Activated CD8-positive, alpha-beta memory T cell treated with anti-CD3 and anti-CD28 coated beads, Interleukin-2, amount 10 ng/mL, durations not matched to agents 7 days and 5 days (primary cell): ENCODE measurements around the gene FAM131C. TPM values are rescaled to one million over a fixed set of nuclear protein-coding genes. Genes with fewer than 3 reads are reported as not detected.

Source experiments
- ATAC-seq: fragments of 150-1000 bp; cut with Tn5 transposase; one replicate; pipeline ENCODE4 v1.10.0; 2021; ENCODE audit warnings: moderate library complexity
- CTCF ChIA-PET: fragments of 350-600 bp; sonication (Branson Sonifier 250); formaldehyde crosslinking; loops from one replicate; lab custom pipeline; 2021; ENCODE audit warnings: antibody characterized with exemption; lab: Charles Lee
- DNase-seq: peaks from one replicate; pipeline ENCODE4 v3.0.0-alpha.2; 2020
- H3K27ac Mint-ChIP-seq: one replicate; pipeline ENCODE4 v1.8.0; 2021; ENCODE audit warnings: mild to moderate bottlenecking, mixed read lengths
- H3K27me3 Mint-ChIP-seq: one replicate; pipeline ENCODE4 v1.8.0; 2021; ENCODE audit warnings: mixed read lengths
- H3K36me3 Mint-ChIP-seq: one replicate; pipeline ENCODE4 v1.8.0; 2021; ENCODE audit warnings: mild to moderate bottlenecking, mixed read lengths
- H3K4me1 Mint-ChIP-seq: one replicate; pipeline ENCODE4 v1.8.0; 2021; ENCODE audit warnings: mixed read lengths
- H3K4me3 Mint-ChIP-seq: one replicate; pipeline ENCODE4 v1.8.0; 2021; ENCODE audit warnings: mild to moderate bottlenecking, moderate library complexity, mixed read lengths
- H3K9me3 Mint-ChIP-seq: one replicate; pipeline ENCODE4 v1.8.0; 2022; ENCODE audit warnings: low read depth, mixed read lengths
- total RNA-seq, 2 experiments: library from RNA; stranded (reverse); gene quantifications; one replicate each; pipeline ENCODE4 v1.2.3, GENCODE V29; 2021

FAM131C gene
- total RNA-seq, 2 experiments from 2014 or later = 0.91 to 1.8 TPM

DNA sequence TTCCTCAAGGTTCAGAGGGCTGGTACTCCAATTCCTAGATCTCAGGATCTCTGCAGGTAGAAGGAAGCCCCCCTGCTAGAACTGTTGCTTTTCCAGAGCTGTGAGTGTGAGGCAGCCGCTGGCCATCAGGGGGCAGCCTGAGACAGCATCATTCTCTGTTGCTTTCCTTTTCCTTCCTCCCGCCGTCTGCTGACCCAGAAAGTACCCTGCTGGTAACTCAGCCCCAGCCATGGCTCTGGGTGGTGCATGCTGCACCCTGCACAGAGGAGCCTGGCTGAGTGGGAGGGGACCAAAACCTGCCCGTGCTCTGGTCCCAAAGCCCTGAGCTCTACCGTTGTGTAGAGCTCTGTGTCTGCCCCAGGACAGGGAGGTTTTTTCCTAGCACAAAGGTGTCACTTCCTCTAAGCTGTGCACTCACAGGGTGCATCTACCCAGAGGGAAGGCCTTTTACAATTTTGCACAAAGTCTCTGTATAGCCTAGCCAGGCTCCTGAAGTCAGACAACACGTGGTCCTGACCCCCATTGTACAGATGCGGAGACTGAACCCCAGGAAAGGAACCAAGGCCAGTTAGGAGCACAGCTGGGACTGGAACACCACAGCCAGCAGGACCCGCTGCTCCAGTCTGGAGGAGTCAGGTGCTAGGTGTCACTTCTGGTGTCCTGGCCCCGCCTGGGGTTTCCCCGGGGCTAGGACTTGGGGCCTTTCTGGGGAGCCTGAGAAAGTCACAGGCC is 5.6 kb upstream of the FAM131C start:
- Mint-ChIP-seq H3K4me3 (peak overlapping the region; percentile 43), H3K36me3 (no peaks in the 10 kb centered on the region)

DNA sequence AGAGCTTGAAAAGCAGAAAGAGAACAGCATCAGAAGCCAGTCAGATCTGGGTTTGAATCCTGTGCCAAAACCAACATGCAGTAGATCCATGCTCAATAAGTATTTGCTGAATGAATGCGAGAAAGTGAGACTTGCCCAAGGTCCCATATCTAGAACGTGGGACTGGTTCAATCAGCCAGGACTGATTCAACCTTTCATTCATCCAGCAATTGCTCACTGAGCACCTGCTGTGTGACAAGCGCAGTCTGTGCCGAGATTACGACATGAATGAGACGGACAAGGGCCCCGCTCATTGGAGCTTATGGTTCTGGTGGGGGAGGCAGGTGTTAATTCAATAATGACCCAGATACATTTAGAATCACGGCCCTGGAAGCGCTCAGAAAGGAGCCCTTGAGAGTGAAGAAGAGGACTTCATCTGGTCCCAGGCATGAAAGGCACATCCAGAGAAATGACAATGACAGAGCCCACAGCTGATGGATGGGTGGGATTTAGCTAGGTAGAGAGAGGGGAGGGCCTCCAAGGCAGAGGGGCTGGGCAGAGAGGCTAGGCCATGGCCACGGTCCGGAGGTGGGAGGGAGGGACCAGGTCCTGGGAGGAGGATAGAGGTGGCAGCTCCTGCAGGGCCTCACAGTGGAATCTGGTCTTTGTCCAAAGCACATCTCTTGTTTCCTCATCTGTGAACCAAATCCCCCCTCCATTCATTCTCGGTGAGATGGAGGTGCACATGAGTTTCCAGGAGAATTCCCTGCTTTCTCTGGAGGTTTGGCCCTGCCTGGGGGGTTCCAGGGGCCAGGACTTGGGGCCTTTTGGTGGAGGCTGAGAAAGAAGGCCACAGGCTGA is 4.2 kb upstream of the FAM131C start:
- Mint-ChIP-seq H3K9me3 (no peaks in the 10 kb centered on the region), H3K4me1 (peaks cover 17% of the 10 kb centered on the region), H3K4me3 (no peak overlapping the region), H3K36me3 (no peaks in the 10 kb centered on the region), H3K27me3 (peaks cover 16% of the 10 kb centered on the region), H3K27ac (peak overlapping the region; percentile 44)
- CTCF ChIA-PET = interaction anchor here (1.1 to 10.9 kb wide), 17 partner anchors 8 to 285 kb away, joined by 3 to 259 read pairs (median 5); partner anchors contain the start of genes CPLANE2, EPHA2 and FAM131C
- DNase-seq (no peak), ATAC-seq (no peak)

More for the DNA sequence above, 5.6 kb upstream of the FAM131C start:
- H3K9me3 Mint-ChIP-seq = no peaks in the 10 kb centered on the region
- DNase-seq (peak; percentile 86), ATAC-seq (peak; percentile 88)
- peaks cover 13% of the 10 kb centered on the region for H3K4me1 Mint-ChIP-seq
- peaks cover 8% of the 10 kb centered on the region for H3K27me3 Mint-ChIP-seq
- CTCF ChIA-PET = interaction anchor here (0.6 to 10.9 kb wide), 51 partner anchors 9 to 542 kb away, joined by 3 to 259 read pairs (median 4); partner anchors contain the start of genes CPLANE2, EPHA2, FAM131C and FBXO42
- peak overlapping the region; percentile 89 for H3K27ac Mint-ChIP-seq

DNA sequence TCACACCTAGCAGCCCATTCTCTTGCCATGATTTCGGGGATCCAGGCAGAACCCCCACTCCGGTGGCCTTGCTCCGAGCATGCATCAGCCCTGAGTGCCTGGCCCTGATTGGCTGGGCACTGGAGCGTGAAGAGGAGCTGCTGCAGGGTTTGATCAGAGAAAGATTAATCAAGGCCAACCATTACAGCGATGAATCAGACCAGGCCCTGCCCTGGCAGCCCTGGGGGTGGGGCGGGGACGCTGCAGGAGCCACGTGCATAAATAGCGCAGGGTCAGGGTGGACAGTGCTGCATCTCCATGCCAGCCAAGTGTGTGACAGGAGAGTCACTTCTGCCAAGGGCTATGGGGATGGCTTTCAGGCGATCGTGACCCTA is 3.4 kb upstream of the FAM131C start:
- CTCF ChIA-PET = interaction anchor here (1.3 to 10.9 kb wide), 4 partner anchors 109 to 286 kb away, joined by 4 to 259 read pairs (median 37); partner anchors contain the start of gene CPLANE2
- Mint-ChIP-seq H3K27me3 (peaks cover 24% of the 10 kb centered on the region), H3K9me3 (no peaks in the 10 kb centered on the region), H3K4me3 (no peak overlapping the region), H3K36me3 (no peaks in the 10 kb centered on the region), H3K4me1 (peaks cover 20% of the 10 kb centered on the region), H3K27ac (no peak overlapping the region)
- no peak for ATAC-seq
- no peak for DNase-seq

DNA sequence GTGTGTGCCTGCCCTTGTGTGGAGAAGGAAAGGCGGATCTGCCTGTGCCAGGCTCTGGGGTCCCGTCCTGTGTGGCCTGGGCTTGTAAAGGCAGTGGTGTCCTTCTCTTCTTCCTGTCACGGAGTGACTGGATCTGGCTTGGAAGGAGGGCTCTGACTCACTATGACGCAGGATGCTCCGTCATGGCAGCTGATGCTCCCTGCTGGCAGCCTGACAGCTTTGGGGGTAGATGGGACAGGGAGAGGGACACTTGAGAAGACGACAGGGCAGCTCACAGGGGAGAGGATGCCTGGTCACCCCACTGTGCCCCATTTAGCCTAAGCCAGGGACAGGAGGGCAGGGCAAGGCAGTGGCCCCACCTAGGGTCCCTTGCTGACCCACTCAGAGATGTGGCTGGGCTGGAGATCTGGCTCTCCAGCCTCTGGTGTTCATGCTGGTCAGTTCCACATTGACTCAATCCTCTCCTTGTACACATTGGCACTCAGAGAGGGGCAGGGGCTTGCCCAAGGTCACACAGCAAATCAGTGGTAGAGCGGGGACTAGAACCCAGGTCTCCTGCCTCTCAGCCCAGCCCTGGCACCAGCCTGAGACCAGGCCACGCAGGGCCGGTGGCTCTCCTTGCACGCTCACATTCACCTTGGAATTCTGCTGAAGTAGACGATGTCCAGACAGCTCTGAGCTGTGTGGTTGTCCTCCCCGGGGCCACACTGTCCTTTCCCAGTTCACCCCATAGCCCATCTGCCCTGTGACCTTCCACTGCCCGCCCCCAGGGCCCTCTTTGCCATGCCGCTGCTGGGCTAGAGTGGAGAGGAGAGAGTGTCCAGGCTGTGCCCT is 2.8 kb upstream of the FAM131C start:
- H3K27ac Mint-ChIP-seq = no peak overlapping the region

DNA sequence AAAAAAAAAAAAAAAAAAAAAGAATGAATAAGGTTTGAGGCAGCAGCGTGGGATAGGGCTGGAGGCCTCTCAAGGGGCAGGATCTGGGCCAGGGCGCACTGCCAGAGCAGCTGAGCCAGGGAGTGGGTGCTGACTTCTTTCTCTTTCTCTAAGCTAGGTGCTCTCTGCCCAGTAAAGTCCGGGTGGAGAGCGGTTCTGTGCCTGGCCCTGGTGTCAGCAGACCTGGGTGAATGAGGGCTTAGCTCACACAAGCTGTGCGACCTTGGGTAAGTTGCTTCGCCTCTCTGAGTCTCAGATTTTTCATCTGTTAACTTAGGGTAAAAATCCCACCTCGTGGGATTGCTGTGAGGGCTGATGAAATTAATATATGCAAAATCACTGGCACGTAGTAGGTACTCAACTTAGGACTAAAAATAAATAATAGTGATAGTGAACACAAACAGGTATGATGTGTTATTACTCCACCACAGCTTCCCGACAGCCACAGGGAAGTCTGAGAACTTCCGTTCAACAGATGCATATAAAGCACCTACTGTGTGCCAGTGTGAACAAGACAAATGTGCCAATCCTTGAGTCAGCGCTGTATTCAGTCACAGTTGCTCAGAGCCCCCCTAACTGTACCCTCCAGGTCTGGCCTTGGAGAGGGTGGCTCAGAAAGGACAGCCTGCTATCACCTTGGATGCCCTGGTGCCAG is 2.0 kb upstream of the FAM131C start:
- no peak for ATAC-seq
- peaks cover 32% of the 10 kb centered on the region for H3K27me3 Mint-ChIP-seq
- DNase-seq = no peak
- no peaks in the 10 kb centered on the region for H3K36me3 Mint-ChIP-seq
- no peak overlapping the region for H3K4me3 Mint-ChIP-seq
- peaks cover 29% of the 10 kb centered on the region for H3K4me1 Mint-ChIP-seq
- no peaks in the 10 kb centered on the region for H3K9me3 Mint-ChIP-seq
- CTCF ChIA-PET = interaction anchor here (0.6 to 1.5 kb wide), 4 partner anchors 10 to 545 kb away, joined by 3 to 9 read pairs (median 4); no protein-coding TSS in a partner anchor
- H3K27ac Mint-ChIP-seq = no peak overlapping the region

More for the DNA sequence above, 2.8 kb upstream of the FAM131C start:
- no peaks in the 10 kb centered on the region for H3K36me3 Mint-ChIP-seq
- no peak overlapping the region for H3K4me3 Mint-ChIP-seq
- H3K9me3 Mint-ChIP-seq = no peaks in the 10 kb centered on the region
- H3K27me3 Mint-ChIP-seq = peaks cover 28% of the 10 kb centered on the region
- CTCF ChIA-PET = interaction anchor here (0.6 kb wide), 1 partner anchor 110 kb away, joined by 3 read pairs; no protein-coding TSS in a partner anchor
- ATAC-seq = no peak
- DNase-seq = no peak
- H3K4me1 Mint-ChIP-seq = peaks cover 21% of the 10 kb centered on the region

DNA sequence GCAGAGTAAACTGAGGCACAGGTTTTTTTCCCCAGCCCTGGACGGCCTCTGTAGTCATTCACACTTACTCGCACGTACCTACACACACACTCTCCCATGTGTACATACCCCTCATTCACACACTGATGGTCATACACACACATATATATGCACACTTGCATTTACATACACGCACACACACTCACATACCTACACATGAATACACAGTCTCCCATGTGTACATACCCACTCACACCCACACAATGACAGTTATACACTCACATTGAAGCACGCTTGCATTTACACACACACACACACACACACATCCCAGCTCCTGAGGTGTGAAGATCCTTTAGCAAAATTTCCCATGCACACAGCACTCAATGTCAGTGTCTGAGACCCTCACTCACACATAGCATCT is 766 bp upstream of the FAM131C start:
- Mint-ChIP-seq H3K27ac (no peak overlapping the region), H3K27me3 (peaks cover 32% of the 10 kb centered on the region), H3K9me3 (no peaks in the 10 kb centered on the region), H3K36me3 (no peaks in the 10 kb centered on the region), H3K4me3 (peak overlapping the region; percentile 23), H3K4me1 (peaks cover 37% of the 10 kb centered on the region)
- CTCF ChIA-PET = interaction anchor here (0.8 to 8.5 kb wide), 9 partner anchors 7 to 347 kb away, joined by 3 to 99 read pairs (median 4); no protein-coding TSS in a partner anchor
- ATAC-seq (no peak), DNase-seq (no peak)

DNA sequence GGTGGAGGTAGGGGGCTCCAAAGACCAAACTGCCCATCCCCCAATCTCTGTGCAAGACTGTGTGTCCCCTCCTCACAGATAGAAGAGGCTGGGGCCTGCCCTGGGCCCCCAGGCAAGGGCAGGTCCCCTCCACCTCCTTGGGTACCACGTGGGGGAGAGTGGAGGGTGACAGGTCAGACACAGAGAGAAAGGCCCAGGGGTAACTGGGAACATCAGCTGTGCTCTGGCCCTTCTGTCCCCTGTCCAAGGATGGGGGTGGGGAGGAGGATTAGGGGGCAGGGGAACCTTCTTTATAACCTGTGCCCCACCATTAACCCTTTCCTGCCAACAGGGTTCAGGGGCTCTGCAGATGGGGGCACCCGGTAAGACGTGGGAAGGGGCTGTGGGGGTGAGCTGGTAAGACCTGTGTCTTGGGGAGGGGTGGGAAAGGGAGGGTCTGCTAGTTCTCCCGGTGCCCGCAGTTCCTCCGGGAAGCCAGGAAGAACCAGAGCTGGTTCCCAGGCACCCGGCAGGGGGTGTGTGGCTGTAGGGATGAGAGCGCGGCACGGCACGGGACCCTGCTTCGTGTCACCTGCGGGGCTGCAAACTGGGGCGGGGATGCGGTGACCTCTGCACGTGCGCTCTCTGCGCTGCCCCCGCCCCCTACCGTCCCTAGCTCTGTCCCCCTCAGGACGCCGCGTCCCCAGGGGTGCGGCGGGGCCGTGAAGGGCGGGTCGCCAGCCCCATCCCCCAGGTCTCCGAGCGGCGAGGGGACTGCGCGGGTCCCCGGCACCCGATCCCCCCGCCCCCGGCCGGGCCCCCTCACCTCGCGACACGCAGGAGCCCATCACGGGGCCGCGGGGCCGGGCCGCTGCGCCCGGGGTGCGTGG is 601 bp downstream of the FAM131C start:
- Mint-ChIP-seq H3K4me1 (peaks cover 45% of the 10 kb centered on the region), H3K36me3 (no peaks in the 10 kb centered on the region), H3K27ac (no peak overlapping the region), H3K27me3 (peaks cover 37% of the 10 kb centered on the region), H3K4me3 (no peak overlapping the region), H3K9me3 (no peaks in the 10 kb centered on the region)
- CTCF ChIA-PET = interaction anchor here (0.9 to 8.5 kb wide), 13 partner anchors 8 to 290 kb away, joined by 3 to 99 read pairs (median 4); partner anchors contain the start of gene ZBTB17
- no peak for DNase-seq
- ATAC-seq = peak; percentile 10

DNA sequence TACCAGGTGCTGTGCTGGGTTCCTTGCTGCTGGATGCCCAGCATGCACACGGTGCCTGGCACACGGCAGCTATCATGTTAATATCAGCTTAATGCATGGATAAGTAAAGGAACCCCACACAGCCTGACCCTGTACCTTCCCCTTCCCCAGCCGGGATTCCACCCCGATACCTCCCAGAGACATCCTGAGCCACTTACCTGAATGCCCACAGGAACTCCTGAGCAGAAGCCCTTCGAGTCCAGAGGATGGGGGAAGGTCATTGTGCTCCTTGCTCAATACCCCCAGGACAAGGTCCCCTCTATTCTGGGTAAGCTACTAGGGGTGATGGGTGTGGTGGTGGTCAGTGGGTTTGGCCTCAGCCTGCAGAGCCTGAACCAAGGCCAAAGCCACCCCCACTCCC is 1.4 kb downstream of the FAM131C start:
- peaks cover 53% of the 10 kb centered on the region for H3K4me1 Mint-ChIP-seq
- no peak for DNase-seq
- no peak for ATAC-seq

DNA sequence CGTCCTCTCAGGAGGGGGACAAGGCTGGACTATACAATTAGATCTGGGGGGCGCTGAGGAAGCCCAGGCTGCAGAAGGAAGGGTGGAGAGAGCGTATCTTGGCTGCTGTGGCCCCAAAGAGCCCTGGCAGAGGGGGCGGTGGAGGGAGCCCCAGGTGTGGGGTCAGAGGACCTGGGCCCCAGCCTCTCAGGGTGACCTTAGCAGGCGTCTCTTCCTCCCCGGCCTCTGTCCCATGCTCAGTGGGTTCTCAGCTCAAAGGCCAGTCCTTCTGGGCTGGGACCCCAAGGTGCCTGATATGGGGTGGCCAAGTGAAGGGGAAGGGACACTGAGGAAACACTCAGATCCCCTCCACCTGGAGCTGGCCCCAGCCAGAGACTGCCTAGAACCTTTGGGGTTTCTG is 1.8 kb downstream of the FAM131C start:
- no peak for ATAC-seq
- CTCF ChIA-PET = interaction anchor here (1.3 to 8.5 kb wide), 4 partner anchors 9 to 146 kb away, joined by 4 to 99 read pairs (median 4); partner anchors contain the start of gene EPHA2
- DNase-seq = no peak
- no peak overlapping the region for H3K4me3 Mint-ChIP-seq
- no peaks in the 10 kb centered on the region for H3K9me3 Mint-ChIP-seq
- H3K27me3 Mint-ChIP-seq = peaks cover 43% of the 10 kb centered on the region
- peaks cover 53% of the 10 kb centered on the region for H3K4me1 Mint-ChIP-seq
- no peaks in the 10 kb centered on the region for H3K36me3 Mint-ChIP-seq
- H3K27ac Mint-ChIP-seq = no peak overlapping the region

More for the DNA sequence above, 1.4 kb downstream of the FAM131C start:
- CTCF ChIA-PET = interaction anchor here (0.9 to 8.5 kb wide), 5 partner anchors 9 to 146 kb away, joined by 3 to 99 read pairs (median 5); no protein-coding TSS in a partner anchor
- H3K27ac Mint-ChIP-seq = no peak overlapping the region
- H3K27me3 Mint-ChIP-seq = peaks cover 42% of the 10 kb centered on the region
- H3K36me3 Mint-ChIP-seq = no peaks in the 10 kb centered on the region
- H3K9me3 Mint-ChIP-seq = no peaks in the 10 kb centered on the region
- H3K4me3 Mint-ChIP-seq = no peak overlapping the region

DNA sequence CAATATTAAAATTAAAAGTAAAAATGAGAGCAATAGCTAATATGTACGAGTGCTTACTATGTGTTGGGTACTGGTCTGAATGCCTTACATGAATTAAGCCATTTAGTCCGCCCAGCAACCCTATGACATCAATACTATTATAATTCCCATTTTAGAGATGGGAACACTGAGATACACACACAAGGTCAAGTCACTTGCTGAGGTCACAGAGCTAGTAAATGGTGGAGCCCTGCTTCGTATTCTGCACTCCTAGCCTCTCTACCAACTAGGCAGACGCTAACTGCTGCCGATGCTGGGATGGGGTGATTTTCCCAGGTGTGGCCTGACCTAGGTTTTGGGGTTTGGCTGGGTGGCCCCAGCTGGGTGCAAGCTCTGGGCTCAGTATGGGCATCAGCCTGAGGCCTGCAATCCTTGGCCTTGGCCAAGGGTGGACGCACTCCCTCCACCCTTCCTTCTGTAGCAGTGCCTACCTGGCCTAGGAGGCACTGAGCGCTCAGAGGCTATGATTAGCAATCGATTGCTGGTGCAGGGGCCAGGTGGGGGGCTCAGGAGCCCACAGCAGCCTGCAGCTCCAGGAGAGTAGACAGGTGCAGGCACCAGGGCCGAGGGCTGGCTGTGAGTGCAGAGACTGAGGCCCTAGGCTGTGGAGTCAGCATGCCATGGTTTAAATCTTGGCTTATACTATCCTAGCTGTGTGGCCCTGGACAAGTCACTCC is 2.7 kb downstream of the FAM131C start:
- no peaks in the 10 kb centered on the region for H3K36me3 Mint-ChIP-seq
- no peak overlapping the region for H3K27ac Mint-ChIP-seq
- H3K4me1 Mint-ChIP-seq = peaks cover 53% of the 10 kb centered on the region
- DNase-seq = no peak
- no peak for ATAC-seq
- peaks cover 40% of the 10 kb centered on the region for H3K27me3 Mint-ChIP-seq
- CTCF ChIA-PET = interaction anchor here (0.6 to 8.5 kb wide), 10 partner anchors 10 to 384 kb away, joined by 3 to 99 read pairs (median 4); partner anchors contain the start of gene EPHA2
- H3K9me3 Mint-ChIP-seq = no peaks in the 10 kb centered on the region
- no peak overlapping the region for H3K4me3 Mint-ChIP-seq
